Measurements from ENCODE around the gene MEI4.
A peak's percentile ranks its signal among the peaks of the same experiment; 100 is the strongest.
"Not testable (repeated sequence)": the region's sequence is repeated elsewhere in the genome, so short reads cannot be mapped to it uniquely, and the experiment has no call there.

Gene MEI4

DNA sequence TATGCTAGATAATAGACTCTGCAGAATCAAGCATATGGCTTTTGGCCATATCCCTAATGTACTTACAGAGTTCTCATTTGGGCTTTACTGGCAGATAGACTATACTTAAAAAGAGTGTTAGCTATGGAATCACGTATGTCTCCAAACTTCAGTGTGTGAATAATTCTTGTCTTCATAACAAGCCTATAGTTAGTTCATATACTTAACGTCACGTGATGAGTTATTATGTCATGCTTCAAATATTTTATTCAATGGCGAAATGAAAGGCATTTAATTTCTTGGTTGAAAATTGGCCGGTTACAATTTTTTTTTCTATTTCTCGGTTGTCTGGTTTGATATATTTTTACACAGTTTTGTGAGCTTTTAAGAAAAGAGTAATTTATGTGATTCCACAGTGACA lies 62.7 kb downstream of the MEI4 start:
- no peak for DNase-seq (ENCODE audit: low spot score)
- TF ChIP-seq, protein P1, sequence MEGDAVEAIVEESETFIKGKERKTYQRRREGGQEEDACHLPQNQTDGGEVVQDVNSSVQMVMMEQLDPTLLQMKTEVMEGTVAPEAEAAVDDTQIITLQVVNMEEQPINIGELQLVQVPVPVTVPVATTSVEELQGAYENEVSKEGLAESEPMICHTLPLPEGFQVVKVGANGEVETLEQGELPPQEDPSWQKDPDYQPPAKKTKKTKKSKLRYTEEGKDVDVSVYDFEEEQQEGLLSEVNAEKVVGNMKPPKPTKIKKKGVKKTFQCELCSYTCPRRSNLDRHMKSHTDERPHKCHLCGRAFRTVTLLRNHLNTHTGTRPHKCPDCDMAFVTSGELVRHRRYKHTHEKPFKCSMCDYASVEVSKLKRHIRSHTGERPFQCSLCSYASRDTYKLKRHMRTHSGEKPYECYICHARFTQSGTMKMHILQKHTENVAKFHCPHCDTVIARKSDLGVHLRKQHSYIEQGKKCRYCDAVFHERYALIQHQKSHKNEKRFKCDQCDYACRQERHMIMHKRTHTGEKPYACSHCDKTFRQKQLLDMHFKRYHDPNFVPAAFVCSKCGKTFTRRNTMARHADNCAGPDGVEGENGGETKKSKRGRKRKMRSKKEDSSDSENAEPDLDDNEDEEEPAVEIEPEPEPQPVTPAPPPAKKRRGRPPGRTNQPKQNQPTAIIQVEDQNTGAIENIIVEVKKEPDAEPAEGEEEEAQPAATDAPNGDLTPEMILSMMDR (IDR thresholded peaks at IDR 0.05; ENCODE audit: extremely low read depth, insufficient read depth, missing control alignments) = no peak
- in situ Hi-C loops (cut with MboI; ENCODE audit: low pct_unique_long_range_greater_than_20kb, low sequenced_read_pairs, unreplicated experiment) = no loop called here

DNA sequence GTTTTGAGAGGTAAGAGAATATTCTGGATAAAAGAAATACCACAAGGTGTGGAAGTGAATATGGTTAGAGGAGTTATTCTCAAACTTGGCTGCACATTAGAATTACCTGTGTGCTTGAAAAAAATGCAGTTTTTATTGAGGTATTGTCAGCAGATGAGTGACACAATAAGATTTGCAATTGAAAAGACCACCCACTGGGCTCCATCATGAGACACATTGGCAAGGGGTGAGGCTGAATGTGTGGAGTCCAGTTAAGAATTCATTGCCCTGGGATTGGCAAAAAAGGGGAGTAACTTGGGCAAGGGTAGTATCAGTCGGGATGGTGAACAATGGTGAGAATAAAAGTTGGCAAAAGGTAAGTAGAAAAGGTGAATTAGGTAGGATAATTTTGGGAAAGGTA lies 63.5 kb downstream of the MEI4 start:
- in situ Hi-C loops (cut with MboI; ENCODE audit: low pct_unique_long_range_greater_than_20kb, low sequenced_read_pairs, unreplicated experiment) = no loop called here
- TF ChIP-seq, protein P1 (IDR thresholded peaks at IDR 0.05; ENCODE audit: extremely low read depth, insufficient read depth, missing control alignments) = no peak
- DNase-seq (ENCODE audit: low spot score) = no peak

DNA sequence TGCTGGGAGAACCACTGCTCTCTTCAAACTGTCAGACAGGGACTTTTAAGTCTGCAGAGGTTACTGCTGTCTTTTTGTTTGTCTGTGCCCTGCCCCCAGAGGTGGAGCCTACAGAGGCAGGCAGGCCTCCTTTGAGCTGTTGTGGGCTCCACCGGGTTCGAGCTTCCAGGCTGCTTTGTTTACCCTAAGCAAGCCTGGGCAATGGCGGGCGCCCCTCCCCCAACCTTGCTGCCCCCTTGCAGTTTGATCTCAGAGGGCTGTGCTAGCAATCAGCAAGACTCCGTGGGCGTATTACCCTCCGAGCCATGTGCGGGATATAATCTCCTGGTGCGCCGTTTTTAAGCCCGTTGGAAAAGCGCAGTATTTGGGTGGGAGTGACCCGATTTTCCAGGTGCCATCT lies 83.2 kb downstream of the MEI4 start:
- DNase-seq (ENCODE audit: low spot score); in situ Hi-C loops (cut with MboI; ENCODE audit: low pct_unique_long_range_greater_than_20kb, low sequenced_read_pairs, unreplicated experiment): not testable (repeated sequence)

DNA sequence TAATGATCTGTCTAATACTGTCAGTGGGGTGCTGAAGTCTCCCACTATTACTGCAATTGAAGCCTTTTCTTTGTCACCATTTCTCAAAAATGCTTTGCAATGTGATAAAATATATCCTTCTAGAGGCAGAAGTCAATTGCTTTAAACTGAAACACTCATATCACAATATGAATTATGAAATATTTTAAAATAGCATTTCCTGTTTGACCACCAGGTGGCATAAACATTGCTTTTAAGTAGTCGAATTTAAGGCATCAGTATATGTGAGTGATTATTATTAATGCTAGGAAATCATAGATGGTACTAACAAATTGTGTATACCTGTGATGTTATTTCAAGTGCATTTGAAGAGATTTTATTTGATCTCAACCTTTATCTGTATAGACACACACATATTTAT lies 87.5 kb downstream of the MEI4 start:
- TF ChIP-seq, protein P1 (IDR thresholded peaks at IDR 0.05; ENCODE audit: extremely low read depth, insufficient read depth, missing control alignments) = peak; percentile 47
- DNase-seq (ENCODE audit: low spot score) = peak; percentile 21
- in situ Hi-C loops (cut with MboI; ENCODE audit: low pct_unique_long_range_greater_than_20kb, low sequenced_read_pairs, unreplicated experiment) = no loop called here

DNA sequence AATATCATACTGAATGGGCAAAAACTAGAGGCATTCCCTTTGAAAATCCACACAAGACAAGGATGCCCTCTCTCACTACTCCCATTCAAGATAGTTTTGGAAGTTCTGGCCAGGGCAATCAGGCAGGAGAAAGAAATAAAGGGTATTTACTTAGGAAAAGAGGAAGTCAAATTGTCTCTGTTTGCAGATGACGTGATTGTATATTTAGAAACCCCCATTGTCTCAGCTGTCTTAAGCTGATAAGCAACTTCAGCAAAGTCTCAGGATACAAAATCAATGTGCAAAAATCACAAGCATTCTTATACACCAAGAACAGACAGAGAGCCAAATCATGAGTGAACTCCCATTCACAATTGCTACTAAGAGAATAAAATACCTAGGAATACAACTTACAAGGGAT lies 99.3 kb downstream of the MEI4 start:
- DNase-seq (ENCODE audit: low spot score); in situ Hi-C loops (cut with MboI; ENCODE audit: low pct_unique_long_range_greater_than_20kb, low sequenced_read_pairs, unreplicated experiment): not testable (repeated sequence)

DNA sequence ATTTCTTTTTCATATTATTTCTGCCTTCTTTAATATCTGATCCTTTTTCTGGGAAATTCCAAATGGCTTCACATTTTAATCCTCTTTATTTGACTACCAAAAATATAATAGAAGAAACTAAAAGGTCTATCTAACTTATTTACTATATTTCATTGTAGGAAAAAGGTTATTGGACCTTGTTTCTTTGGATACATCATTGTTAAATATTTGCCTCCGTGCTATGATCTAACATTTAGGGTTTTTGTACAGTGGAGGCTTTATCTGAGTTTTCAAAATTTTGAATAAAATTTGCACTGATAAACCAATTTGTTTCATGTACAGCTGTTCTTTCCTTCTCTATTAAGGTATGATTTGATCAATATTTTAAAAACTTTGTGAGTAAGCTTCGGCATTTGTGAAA lies 109.5 kb downstream of the MEI4 start:
- DNase-seq (ENCODE audit: low spot score) = no peak
- in situ Hi-C loops (cut with MboI; ENCODE audit: low pct_unique_long_range_greater_than_20kb, low sequenced_read_pairs, unreplicated experiment) = no loop called here
- TF ChIP-seq, protein P1 (IDR thresholded peaks at IDR 0.05; ENCODE audit: extremely low read depth, insufficient read depth, missing control alignments) = no peak

DNA sequence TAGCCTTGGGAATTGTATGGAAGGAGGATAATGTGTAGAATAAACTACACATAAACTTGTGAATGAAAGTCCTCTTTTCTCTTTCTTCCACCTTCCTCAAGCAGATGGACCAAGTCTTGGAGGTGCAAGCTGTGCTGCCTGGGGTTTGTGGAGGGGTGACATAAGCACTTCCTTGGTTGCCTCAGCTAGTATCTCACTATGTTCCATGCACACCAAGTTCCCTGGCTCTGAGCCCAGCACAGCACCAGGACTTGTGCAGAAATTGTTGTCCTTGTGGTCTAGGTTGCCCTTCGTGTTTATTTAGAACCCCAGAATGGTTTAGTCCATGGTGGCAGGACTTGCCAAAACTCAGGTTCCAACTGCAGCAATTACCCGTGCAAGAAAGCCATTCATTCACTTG lies 110.3 kb downstream of the MEI4 start:
- no peak for DNase-seq (ENCODE audit: low spot score)
- TF ChIP-seq, protein P1 (IDR thresholded peaks at IDR 0.05; ENCODE audit: extremely low read depth, insufficient read depth, missing control alignments) = no peak
- in situ Hi-C loops (cut with MboI; ENCODE audit: low pct_unique_long_range_greater_than_20kb, low sequenced_read_pairs, unreplicated experiment) = no loop called here

DNA sequence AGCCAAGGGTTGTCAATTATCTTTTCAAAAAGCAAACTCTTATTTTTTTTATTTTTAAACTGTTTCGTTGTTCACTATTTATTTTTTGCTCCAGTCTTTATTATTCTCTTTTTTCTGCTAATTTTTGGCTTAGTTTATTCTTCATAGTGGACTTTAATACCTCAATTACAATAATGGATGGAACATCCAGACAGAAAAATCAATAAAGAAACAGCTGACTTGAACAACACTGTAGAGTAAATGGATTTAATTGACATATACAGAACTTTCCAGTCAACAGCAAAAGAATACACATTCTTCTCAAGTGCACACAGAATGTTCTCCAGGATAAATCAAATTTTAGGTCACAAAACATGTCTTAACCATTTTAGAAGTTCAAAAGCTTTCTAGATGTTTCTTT lies 111.5 kb downstream of the MEI4 start:
- TF ChIP-seq, protein P1 (IDR thresholded peaks at IDR 0.05; ENCODE audit: extremely low read depth, insufficient read depth, missing control alignments) = no peak
- in situ Hi-C loops (cut with MboI; ENCODE audit: low pct_unique_long_range_greater_than_20kb, low sequenced_read_pairs, unreplicated experiment) = no loop called here
- no peak for DNase-seq (ENCODE audit: low spot score)
